MM.1S (cell line): Measurements from ENCODE around the gene OIT3.

Experiments used
- DNase-seq: peaks from one replicate; pipeline ENCODE4 v3.0.0-alpha.2; 2015
- H2AFZ ChIP-seq: fragments of 300-600 bp; sonication (generic); 2 replicates; pipeline ENCODE4 v1.6.0; 2016; ENCODE audit warnings: antibody characterized with exemption, low read length
- H3F3A ChIP-seq: fragments of 300-600 bp; sonication (generic); 2 replicates; pipeline ENCODE4 v1.6.1; 2016; ENCODE audit warnings: mild to moderate bottlenecking, antibody characterized with exemption, low read length, moderate library complexity, mixed read lengths; ENCODE audit not compliant: insufficient read depth
- H3K27ac ChIP-seq: fragments of 300-600 bp; sonication (generic); 2 replicates; pipeline ENCODE4 v1.5.1; 2016; ENCODE audit warnings: mild to moderate bottlenecking, low read length
- H3K27me3 ChIP-seq: fragments of 300-600 bp; sonication (generic); replicated peaks from 2 replicates; pipeline ENCODE4 v1.6.0; 2016; ENCODE audit warnings: low read length; ENCODE audit not compliant: insufficient read depth
- H3K36me3 ChIP-seq: fragments of 300-600 bp; sonication (generic); replicated peaks from 2 replicates; pipeline ENCODE4 v1.6.1; 2016; ENCODE audit warnings: mild to moderate bottlenecking, low read length, mixed read lengths; ENCODE audit not compliant: insufficient read depth
- H3K4me1 ChIP-seq: fragments of 300-600 bp; sonication (generic); 2 replicates; pipeline ENCODE4 v1.6.1; 2016; ENCODE audit warnings: low read length, mixed read lengths
- H3K4me2 ChIP-seq: fragments of 300-600 bp; sonication (generic); 2 replicates; pipeline ENCODE4 v1.6.0; 2016; ENCODE audit warnings: low read depth, low read length
- H3K4me3 ChIP-seq: fragments of 300-600 bp; sonication (generic); 2 replicates; pipeline ENCODE4 v1.5.1; 2016; ENCODE audit warnings: low read length, mixed read lengths
- H3K79me2 ChIP-seq: fragments of 300-600 bp; sonication (generic); 2 replicates; pipeline ENCODE4 v1.6.1; 2016; ENCODE audit warnings: mixed run types, low read length, mixed read lengths
- H3K9ac ChIP-seq: fragments of 300-600 bp; sonication (generic); 2 replicates; pipeline ENCODE4 v1.6.1; 2016; ENCODE audit warnings: low read length, mixed read lengths
- H3K9me2 ChIP-seq: fragments of 300-600 bp; sonication (generic); replicated peaks from 2 replicates; pipeline ENCODE4 v1.6.1; 2016; ENCODE audit warnings: mild to moderate bottlenecking, low read length, mixed read lengths; ENCODE audit not compliant: insufficient read depth
- H3K9me3 ChIP-seq: fragments of 300-600 bp; sonication (generic); replicated peaks from 2 replicates; pipeline ENCODE4 v1.6.1; 2016; ENCODE audit warnings: mild to moderate bottlenecking, low read length, mixed read lengths; ENCODE audit not compliant: insufficient read depth
- H4K20me1 ChIP-seq: fragments of 300-600 bp; sonication (generic); 2 replicates; pipeline ENCODE4 v1.6.1; 2016; ENCODE audit warnings: mild to moderate bottlenecking, low read length, moderate library complexity, mixed read lengths; ENCODE audit not compliant: insufficient read depth
- CTCF ChIP-seq: fragments of 300-600 bp; sonication (generic); IDR thresholded peaks from 2 replicates; pipeline ENCODE4 v1.5.1; 2016; ENCODE audit warnings: antibody characterized with exemption, low read length, mixed read lengths
- EZH2 ChIP-seq: fragments of 300-600 bp; sonication (generic); optimal IDR thresholded peaks from 2 replicates; pipeline ENCODE3; 2017; ENCODE audit warnings: low read depth, mild to moderate bottlenecking, antibody characterized with exemption, low read length, mixed read lengths
- EZH2phosphoT487 ChIP-seq: fragments of 300-600 bp; sonication (generic); IDR thresholded peaks from 2 replicates; pipeline ENCODE4 v1.6.1; 2018; ENCODE audit warnings: antibody characterized with exemption, low read length

Gene OIT3

GRCh38 chr10:72976886-72977285, 83.3 kb downstream of the OIT3 start:
- H2AFZ ChIP-seq = no peak overlapping the region
- DNase-seq = no peak
- no peaks in the 10 kb centered on the region for H3K79me2 ChIP-seq
- no peak overlapping the region for H3K9ac ChIP-seq
- no peaks in the 10 kb centered on the region for H3K9me3 ChIP-seq
- no peak overlapping the region for H3K4me2 ChIP-seq
- no peaks in the 10 kb centered on the region for H3F3A ChIP-seq
- no peaks in the 10 kb centered on the region for H3K36me3 ChIP-seq
- no peak overlapping the region for H3K27ac ChIP-seq
- H3K9me2 ChIP-seq = no peaks in the 10 kb centered on the region
- no peaks in the 10 kb centered on the region for H4K20me1 ChIP-seq
- H3K4me1 ChIP-seq = no peaks in the 10 kb centered on the region
- TF ChIP-seq EZH2 (no peak), CTCF (no peak), EZH2phosphoT487 (no peak)
- no peaks in the 10 kb centered on the region for H3K27me3 ChIP-seq
- no peak overlapping the region for H3K4me3 ChIP-seq

GRCh38 chr10:72979709-72980108, 86.2 kb downstream of the OIT3 start:
- Histone ChIP-seq H3K4me3 (no peak overlapping the region), H4K20me1 (no peaks in the 10 kb centered on the region), H3K4me2 (no peak overlapping the region), H3K27ac (no peak overlapping the region), H3K36me3 (no peaks in the 10 kb centered on the region), H3F3A (no peaks in the 10 kb centered on the region), H3K9me3 (no peaks in the 10 kb centered on the region), H2AFZ (no peak overlapping the region), H3K9ac (no peak overlapping the region), H3K4me1 (no peaks in the 10 kb centered on the region), H3K9me2 (no peaks in the 10 kb centered on the region), H3K27me3 (no peaks in the 10 kb centered on the region), H3K79me2 (no peaks in the 10 kb centered on the region)
- TF ChIP-seq EZH2phosphoT487 = no peak
- TF ChIP-seq EZH2 = no peak
- no peak for TF ChIP-seq CTCF
- no peak for DNase-seq

DNA sequence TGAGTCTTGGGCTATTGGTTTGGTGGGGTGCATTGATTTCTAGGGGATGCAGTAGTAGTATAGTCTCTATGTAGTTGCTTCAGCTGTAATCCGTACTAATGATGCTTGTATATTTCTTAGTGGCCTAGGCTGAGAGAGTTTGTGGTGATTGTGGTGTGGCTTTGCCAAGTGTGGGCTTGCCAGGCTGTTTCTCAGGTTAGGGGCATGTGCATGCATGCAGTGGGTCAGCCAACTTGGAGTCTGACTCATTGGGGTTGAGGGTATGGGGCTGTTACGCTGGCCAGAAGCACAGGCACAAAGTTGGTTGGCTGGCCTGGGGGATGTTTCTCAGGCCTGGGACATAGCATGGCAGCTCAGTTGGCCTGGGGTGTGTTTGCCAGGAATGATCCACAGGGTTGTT, 86.8 kb downstream of the OIT3 start:
- Histone ChIP-seq H3K4me2 (no peak overlapping the region), H3K27ac (no peak overlapping the region), H3K27me3 (no peaks in the 10 kb centered on the region), H3K4me1 (no peaks in the 10 kb centered on the region), H3K9me2 (no peaks in the 10 kb centered on the region), H3K4me3 (no peak overlapping the region), H4K20me1 (no peaks in the 10 kb centered on the region), H3K79me2 (no peaks in the 10 kb centered on the region), H3K9me3 (no peaks in the 10 kb centered on the region), H3K9ac (no peak overlapping the region), H3K36me3 (no peaks in the 10 kb centered on the region), H3F3A (no peaks in the 10 kb centered on the region), H2AFZ (no peak overlapping the region)
- TF ChIP-seq CTCF (no peak), EZH2 (no peak), EZH2phosphoT487 (no peak)
- DNase-seq = no peak
